Kidney epithelial cell (primary cell): ENCODE results near the gene SLC6A4. TPM values are rescaled to one million over a fixed set of nuclear protein-coding genes. Genes with fewer than 3 reads are reported as not detected.

Source experiments
- DNase-seq: peaks from one replicate; pipeline ENCODE4 v3.0.0-alpha.2; 2010; ENCODE audit warnings: low read depth
- H3K27me3 ChIP-seq: 2 replicates; pipeline ENCODE4 v1.6.0; 2011; ENCODE audit warnings: low read length; ENCODE audit not compliant: control insufficient read depth, insufficient read depth
- H3K36me3 ChIP-seq: 2 replicates; pipeline ENCODE4 v1.5.1; 2011; ENCODE audit warnings: low read length; ENCODE audit not compliant: control insufficient read depth, insufficient read depth
- H3K4me3 ChIP-seq: 2 replicates; pipeline ENCODE4 v1.5.1; 2011; ENCODE audit warnings: low read depth, mild to moderate bottlenecking, control low read depth, low read length
- total RNA-seq: library from RNA; depleted of rRNA; stranded (reverse); fragments of >200 nt; gene quantifications from 2 replicates; pipeline ENCODE4 v1.2.3, GENCODE V29; 2015
- TF ChIP-seq, protein P1 (sequence below): IDR thresholded peaks from 2 replicates; pipeline ENCODE4 v1.5.1; 2011; ENCODE audit warnings: mild to moderate bottlenecking, moderate library complexity, low read length, control low read depth, inconsistent platforms; ENCODE audit not compliant: insufficient read depth, poor library complexity, severe bottlenecking

The SLC6A4 gene
- total RNA-seq, 1 donor from 2014 or later, result under 0.01 TPM

DNA sequence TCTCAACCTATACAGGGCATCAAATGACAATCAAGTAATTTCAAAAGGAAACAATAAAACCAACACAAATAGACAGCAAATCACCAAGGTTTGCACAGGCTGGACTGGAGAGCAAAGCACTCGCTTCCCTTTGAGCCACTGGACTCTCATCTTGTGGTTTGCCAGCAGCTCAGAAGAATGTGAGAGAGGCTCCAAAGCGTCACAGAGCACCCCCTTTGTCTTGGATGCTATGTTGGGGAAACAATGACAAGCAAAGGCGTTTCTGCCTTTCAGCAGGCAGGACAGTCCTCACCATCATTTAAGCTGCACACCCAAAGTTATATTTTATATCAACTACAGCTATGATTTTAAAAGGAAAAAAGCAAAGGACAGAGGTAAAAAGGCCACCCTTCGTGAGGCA is 13.2 kb downstream of the SLC6A4 start:
- Histone ChIP-seq H3K36me3 (no peaks in the 10 kb centered on the region), H3K4me3 (no peak overlapping the region), H3K27me3 (no peaks in the 10 kb centered on the region)
- TF ChIP-seq, protein P1, sequence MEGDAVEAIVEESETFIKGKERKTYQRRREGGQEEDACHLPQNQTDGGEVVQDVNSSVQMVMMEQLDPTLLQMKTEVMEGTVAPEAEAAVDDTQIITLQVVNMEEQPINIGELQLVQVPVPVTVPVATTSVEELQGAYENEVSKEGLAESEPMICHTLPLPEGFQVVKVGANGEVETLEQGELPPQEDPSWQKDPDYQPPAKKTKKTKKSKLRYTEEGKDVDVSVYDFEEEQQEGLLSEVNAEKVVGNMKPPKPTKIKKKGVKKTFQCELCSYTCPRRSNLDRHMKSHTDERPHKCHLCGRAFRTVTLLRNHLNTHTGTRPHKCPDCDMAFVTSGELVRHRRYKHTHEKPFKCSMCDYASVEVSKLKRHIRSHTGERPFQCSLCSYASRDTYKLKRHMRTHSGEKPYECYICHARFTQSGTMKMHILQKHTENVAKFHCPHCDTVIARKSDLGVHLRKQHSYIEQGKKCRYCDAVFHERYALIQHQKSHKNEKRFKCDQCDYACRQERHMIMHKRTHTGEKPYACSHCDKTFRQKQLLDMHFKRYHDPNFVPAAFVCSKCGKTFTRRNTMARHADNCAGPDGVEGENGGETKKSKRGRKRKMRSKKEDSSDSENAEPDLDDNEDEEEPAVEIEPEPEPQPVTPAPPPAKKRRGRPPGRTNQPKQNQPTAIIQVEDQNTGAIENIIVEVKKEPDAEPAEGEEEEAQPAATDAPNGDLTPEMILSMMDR, result no peak
- no peak for DNase-seq

DNA sequence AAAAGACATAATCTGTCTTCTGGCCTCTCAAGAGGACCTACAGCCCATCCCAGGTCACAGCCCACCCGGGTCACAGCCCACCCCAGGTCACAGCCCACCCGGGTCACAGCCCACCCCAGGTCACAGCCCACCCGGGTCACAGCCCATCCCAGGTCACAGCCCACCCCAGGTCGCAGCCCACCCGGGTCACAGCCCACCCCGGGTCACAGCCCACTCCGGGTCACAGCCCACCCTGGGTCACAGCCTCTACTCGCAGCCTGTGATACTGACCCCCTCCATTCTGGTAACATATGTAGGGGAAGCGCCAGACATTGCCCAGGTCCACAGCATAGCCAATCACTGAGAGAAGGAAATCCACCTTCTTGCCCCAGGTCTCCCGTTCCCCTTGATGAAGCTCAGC is 14.2 kb downstream of the SLC6A4 start:
- H3K27me3 ChIP-seq, result no peaks in the 10 kb centered on the region
- no peaks in the 10 kb centered on the region for H3K36me3 ChIP-seq
- H3K4me3 ChIP-seq, result no peak overlapping the region
- TF ChIP-seq, protein P1, result no peak
- no peak for DNase-seq

DNA sequence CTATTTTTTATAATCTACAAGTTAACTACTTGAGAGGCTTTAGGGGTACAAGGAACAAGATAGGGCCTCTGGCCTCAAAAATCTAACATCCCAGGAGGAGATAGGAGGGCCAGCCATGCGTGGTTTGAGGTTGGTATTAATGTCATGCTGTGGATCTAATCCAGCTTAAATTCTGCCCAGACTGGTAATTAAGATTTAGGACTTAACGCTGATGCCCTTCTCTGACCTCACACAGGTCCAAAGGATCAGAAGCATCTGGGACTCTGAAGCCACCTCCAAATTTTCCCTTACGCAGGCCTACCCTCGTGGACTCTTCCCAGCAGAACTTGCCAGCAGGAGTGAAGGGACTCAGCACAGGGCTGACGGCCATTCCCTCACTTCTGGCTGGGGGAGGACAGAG is 15.1 kb downstream of the SLC6A4 start:
- no peak for DNase-seq
- Histone ChIP-seq H3K36me3 (no peaks in the 10 kb centered on the region), H3K27me3 (no peaks in the 10 kb centered on the region), H3K4me3 (no peak overlapping the region)
- TF ChIP-seq, protein P1, result no peak

DNA sequence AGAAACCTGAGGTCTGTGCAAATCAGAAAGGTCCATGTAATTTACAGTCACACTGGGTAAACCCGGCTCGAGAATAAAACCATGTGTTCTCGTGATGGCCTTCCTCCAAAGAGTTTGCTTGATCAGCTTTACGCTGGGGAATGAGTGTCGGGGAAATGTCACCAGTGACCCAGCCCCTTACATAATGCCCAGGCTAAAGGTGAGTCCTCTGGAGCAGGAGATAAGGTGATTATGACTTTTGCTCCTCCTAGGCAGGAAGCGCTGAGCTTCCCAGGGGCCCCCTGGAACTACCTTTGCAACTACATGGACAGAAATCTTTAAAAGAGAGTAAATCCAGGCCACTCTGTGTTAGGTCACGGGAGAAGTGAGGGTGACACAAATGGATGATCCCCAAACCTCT is 15.7 kb downstream of the SLC6A4 start:
- TF ChIP-seq, protein P1, result no peak
- DNase-seq, result no peak

DNA sequence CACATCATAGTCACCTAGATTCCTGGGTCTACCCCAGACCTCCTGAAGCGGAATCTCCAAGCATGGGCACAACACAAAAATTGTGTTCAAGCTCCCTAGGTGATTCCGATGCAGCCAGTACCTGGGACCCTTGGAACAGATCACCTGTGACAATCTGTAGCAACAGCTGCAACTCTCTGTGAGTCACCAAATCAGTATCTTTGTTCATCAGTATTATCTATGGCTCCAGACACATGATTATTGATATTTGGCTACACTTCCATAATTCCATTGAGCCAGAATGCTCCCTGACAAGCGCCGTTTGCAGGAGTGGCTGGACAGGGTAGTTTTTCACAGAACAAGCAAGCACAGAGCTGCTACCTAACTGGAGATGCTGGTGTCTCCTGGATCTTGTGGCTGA is 16.2 kb downstream of the SLC6A4 start:
- Histone ChIP-seq H3K27me3 (no peaks in the 10 kb centered on the region), H3K36me3 (no peaks in the 10 kb centered on the region), H3K4me3 (no peak overlapping the region)
- DNase-seq, result no peak
- TF ChIP-seq, protein P1, result no peak

More for the DNA sequence above, 15.7 kb downstream of the SLC6A4 start:
- H3K36me3 ChIP-seq, result no peaks in the 10 kb centered on the region
- H3K27me3 ChIP-seq, result no peaks in the 10 kb centered on the region
- H3K4me3 ChIP-seq, result no peak overlapping the region

DNA sequence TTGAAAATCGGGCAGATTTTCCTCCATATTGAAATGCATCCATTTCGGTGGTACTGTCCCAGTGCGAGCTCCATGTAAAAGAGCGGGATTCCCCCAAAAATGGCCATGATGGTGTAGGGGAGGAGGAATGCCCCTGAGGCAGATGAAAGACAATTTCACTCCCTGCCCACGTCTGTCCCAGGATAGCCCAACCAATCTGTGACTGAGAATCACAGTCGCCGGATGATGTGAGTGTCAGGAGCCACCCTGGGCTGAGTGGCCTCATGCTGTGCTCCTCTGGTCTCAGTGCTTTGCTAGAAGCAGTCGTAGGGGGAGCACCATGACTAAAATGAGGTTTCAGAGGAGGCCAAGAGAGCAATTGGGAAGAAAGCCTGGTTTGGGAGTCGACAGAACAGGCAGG is 16.7 kb downstream of the SLC6A4 start:
- H3K36me3 ChIP-seq, result no peaks in the 10 kb centered on the region
- TF ChIP-seq, protein P1, result no peak
- no peak for DNase-seq
- H3K27me3 ChIP-seq, result no peaks in the 10 kb centered on the region
- H3K4me3 ChIP-seq, result no peak overlapping the region
